Muscle of leg (tissue), 11 donors: Measurements from ENCODE around the gene NPC1. TPM values are rescaled to one million over a fixed set of nuclear protein-coding genes. Genes with fewer than 3 reads are reported as not detected.

Source experiments
- DNase-seq: peaks from one replicate; pipeline ENCODE4 v3.0.0; 2013
- H3K27ac ChIP-seq: one replicate; pipeline ENCODE4 v1.5.1; 2013; ENCODE audit warnings: mild to moderate bottlenecking, low read length, control low read depth
- H3K27me3 ChIP-seq: one replicate; pipeline ENCODE4 v1.6.1; 2013; ENCODE audit warnings: low read length; ENCODE audit not compliant: control insufficient read depth, insufficient read depth
- H3K36me3 ChIP-seq: one replicate; pipeline ENCODE4 v1.6.1; 2013; ENCODE audit warnings: low read length; ENCODE audit not compliant: control insufficient read depth, insufficient read depth
- H3K4me1 ChIP-seq: one replicate; pipeline ENCODE4 v1.6.1; 2013; ENCODE audit warnings: low read length; ENCODE audit not compliant: control insufficient read depth, insufficient read depth
- H3K4me3 ChIP-seq: one replicate; pipeline ENCODE4 v1.5.1; 2013; ENCODE audit warnings: low read length, control low read depth
- H3K9me3 ChIP-seq: replicated peaks from 2 replicates; pipeline ENCODE4 v1.6.1; 2013; ENCODE audit warnings: low read depth, low read length; ENCODE audit not compliant: control insufficient read depth
- WGBS: methylation state at CpG from one replicate; pipeline ENCODE4 v1.1.5; 2013; ENCODE audit warnings: missing lambda C conversion rate; ENCODE audit not compliant: insufficient coverage; 5-methylcytosine and 5-hydroxymethylcytosine counted together
- polyA plus RNA-seq, 8 donors: library from polyadenylated mRNA; unstranded; fragments of 120-200 nt; gene quantifications; one replicate each; pipeline versions ENCODE4 v1.2.1 to v1.2.3, GENCODE V29; 2013; ENCODE audit warnings: inconsistent platforms in 1 of 8, low replicate concordance in 1 of 8; ENCODE audit not compliant: insufficient read length in 8 of 8, insufficient read depth in 1 of 8
- total RNA-seq: library from RNA; stranded (reverse); fragments of 120-200 nt; gene quantifications from one replicate; pipeline ENCODE4 v1.2.4, GENCODE V29; 2013

NPC1 gene
- total and polyA plus RNA-seq, 9 donors: 17.9 to 29.2 (median 25.3) TPM

DNA sequence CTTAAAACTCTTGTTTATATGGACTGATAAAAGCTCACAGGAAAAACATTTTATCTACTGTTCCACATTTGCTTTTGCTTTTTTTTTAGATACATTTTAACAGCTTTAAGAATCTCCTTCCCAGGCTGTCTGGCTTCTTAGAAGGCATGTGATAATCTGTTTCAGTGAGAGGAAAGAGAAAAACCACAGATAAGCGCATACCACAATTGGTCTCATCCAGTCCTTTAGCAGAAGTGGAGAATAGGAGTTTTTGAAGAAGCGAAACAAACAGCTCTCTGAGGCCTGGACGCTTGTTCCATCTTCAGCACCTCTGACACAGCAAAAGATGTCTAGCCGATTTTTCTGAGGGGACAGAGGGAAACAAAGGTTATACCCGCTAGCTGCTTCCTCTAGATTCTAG lies 45.4 kb downstream of the NPC1 start:
- peak; percentile 70 for DNase-seq
- no CpG with 5 or more reads among the region's 5 CpGs for WGBS
- H3K36me3 ChIP-seq: peaks cover 84% of the 10 kb centered on the region
- no peak overlapping the region for H3K27ac ChIP-seq
- H3K27me3 ChIP-seq: no peaks in the 10 kb centered on the region
- no peak overlapping the region for H3K4me3 ChIP-seq
- no peaks in the 10 kb centered on the region for H3K9me3 ChIP-seq
- H3K4me1 ChIP-seq: peaks cover 39% of the 10 kb centered on the region

DNA sequence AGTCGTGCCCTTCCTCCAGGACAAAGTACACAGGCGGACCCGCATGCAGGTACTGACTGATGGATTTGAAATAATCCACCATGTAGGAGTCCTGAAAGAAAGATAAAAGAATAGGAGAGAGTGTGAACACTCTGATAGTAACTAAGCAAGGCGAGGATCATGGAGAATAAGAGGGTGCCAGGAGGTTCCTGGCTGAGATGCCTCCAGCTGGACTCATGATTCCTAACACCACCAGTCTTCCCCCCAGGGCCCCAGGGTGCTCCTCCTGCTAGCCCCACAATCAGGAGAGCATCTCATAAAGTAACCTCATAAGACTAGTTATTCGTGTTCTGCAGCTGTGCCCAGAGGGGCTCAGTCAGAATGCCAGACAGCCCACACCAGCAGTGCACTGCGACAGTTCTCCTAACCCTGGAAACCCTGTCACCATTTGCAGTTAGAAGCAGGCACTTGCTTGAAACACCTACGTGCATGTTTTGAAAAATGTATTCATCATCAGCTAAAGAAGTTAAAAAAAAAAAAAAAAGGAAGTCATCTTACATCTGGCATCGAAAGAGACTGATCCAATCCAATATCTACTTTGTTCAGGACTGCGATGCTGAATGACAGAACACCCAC lies 46.3 kb downstream of the NPC1 start:
- Histone ChIP-seq H3K4me1 (peaks cover 45% of the 10 kb centered on the region), H3K36me3 (peaks cover 85% of the 10 kb centered on the region), H3K27ac (no peak overlapping the region), H3K27me3 (no peaks in the 10 kb centered on the region), H3K4me3 (no peak overlapping the region), H3K9me3 (no peaks in the 10 kb centered on the region)
- WGBS: 92% methylated on average over 6 of the region's 9 CpGs
- DNase-seq: no peak

DNA sequence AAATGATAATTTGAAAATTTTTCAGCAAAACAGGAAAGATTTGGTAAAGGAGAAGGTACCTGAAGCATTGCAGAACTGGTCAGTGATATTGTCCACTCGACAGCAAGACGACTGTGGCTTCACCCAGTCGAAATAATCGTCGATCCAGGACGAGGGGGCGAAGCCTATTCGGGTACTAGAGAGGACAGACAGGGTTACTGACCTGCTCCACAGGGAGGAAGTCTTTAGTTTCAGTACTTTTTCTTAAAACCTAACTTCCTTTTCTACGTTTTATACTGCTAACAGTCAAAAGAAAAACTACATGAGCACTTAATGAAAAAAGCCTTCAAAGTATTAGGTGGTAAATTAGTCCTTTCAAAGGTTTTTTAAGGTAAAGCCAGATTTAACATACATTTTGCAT lies 47.0 kb downstream of the NPC1 start:
- Histone ChIP-seq H3K27ac (no peak overlapping the region), H3K4me3 (no peak overlapping the region), H3K27me3 (no peaks in the 10 kb centered on the region), H3K36me3 (peaks cover 89% of the 10 kb centered on the region), H3K9me3 (no peaks in the 10 kb centered on the region), H3K4me1 (peaks cover 45% of the 10 kb centered on the region)
- 78% methylated on average over 7 of the region's 9 CpGs for WGBS
- DNase-seq: no peak

DNA sequence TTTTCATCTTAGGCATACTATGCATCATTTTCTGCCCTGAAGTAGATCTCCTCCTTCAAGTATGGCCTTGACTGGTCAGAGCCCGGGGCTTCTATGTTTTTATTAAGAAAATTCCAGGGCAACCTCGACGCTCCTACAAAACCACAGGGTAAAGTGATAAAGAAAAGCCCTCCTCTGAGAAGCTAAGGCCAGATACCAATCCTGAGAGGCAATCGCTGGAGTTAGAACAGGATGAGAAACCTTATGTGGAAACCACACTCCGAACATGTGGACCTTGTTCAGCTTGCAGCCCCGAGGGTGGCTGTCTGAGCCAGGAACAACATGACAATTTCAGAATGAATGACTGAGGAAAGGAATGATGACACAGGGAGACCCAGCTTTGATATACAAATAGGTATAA lies 47.4 kb downstream of the NPC1 start:
- Histone ChIP-seq H3K4me3 (no peak overlapping the region), H3K4me1 (peaks cover 45% of the 10 kb centered on the region), H3K36me3 (peaks cover 89% of the 10 kb centered on the region), H3K27me3 (no peaks in the 10 kb centered on the region), H3K27ac (peak overlapping the region; percentile 66), H3K9me3 (no peaks in the 10 kb centered on the region)
- 82% methylated on average over 3 of the region's 6 CpGs for WGBS
- no peak for DNase-seq

DNA sequence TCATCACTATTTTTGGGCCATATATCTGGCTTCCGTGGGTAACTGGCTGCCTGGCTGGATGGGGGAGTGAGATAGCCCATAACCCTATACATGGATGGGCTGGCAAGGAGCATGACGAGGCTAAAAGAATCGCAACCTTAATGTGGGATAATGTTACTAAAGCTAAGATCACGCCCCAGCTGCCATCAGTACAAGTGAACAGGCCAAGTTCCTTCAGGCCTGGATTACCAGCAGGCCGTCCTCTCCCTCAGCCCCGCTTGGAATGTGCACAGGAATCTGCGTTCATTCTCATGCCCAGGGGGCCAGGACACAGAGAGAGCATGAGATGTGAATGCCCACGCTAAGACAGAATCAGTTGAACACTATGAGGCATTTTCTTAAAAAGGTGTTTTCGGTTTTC lies 48.3 kb downstream of the NPC1 start:
- DNase-seq: peak; percentile 48
- 92% methylated on average over 7 of the region's 9 CpGs for WGBS
- Histone ChIP-seq H3K4me1 (peaks cover 45% of the 10 kb centered on the region), H3K9me3 (no peaks in the 10 kb centered on the region), H3K27me3 (no peaks in the 10 kb centered on the region), H3K4me3 (no peak overlapping the region), H3K27ac (peak overlapping the region; percentile 66), H3K36me3 (peaks cover 87% of the 10 kb centered on the region)

DNA sequence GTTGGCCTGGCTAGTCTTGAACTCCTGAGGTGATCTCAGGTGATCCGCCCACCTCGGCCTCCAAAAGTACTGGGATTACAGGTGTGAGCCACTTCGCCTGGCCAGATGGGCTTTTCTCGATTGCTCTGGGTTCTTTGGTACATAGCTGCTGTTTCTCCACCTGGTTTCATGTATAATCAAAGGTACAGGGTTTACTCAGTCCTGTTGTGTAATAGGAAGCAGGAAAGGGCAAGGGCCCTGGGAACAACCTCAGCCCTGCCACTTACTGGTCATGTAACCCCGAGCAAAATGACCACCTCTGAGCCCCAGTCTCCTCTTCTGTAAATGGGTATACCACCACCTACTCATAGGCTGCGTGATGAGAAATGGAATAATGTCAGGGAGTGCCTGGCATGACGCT lies 49.0 kb downstream of the NPC1 start:
- Histone ChIP-seq H3K9me3 (no peaks in the 10 kb centered on the region), H3K4me1 (peaks cover 44% of the 10 kb centered on the region), H3K4me3 (no peak overlapping the region), H3K27ac (peak overlapping the region; percentile 6), H3K27me3 (no peaks in the 10 kb centered on the region), H3K36me3 (peaks cover 87% of the 10 kb centered on the region)
- WGBS: 95% methylated on average over 2 of the region's 7 CpGs
- DNase-seq: no peak

DNA sequence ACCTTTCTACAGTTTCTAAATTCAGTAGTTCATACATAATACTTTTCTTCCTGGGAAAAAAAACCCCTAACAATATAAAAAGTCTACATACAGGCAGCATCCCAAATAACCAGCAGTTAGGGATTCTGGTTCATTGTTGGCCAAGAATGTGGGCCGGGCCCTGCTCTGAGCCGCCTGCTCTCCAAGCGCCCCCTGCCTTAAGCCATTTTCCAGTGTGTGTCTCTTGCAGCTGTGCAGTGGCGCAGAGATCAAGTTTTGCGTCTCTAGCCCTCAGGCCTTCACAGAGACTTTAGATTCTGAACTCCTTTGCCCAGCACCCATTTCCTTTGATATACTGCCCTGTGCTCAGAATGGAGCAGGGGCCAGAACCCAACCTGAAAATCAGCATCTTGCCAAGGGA lies 50.1 kb downstream of the NPC1 start:
- Histone ChIP-seq H3K27ac (peak overlapping the region; percentile 49), H3K9me3 (no peaks in the 10 kb centered on the region), H3K36me3 (peaks cover 83% of the 10 kb centered on the region), H3K4me3 (no peak overlapping the region), H3K27me3 (no peaks in the 10 kb centered on the region), H3K4me1 (peaks cover 41% of the 10 kb centered on the region)
- DNase-seq: peak; percentile 61
- 54% methylated on average over 5 of the region's 5 CpGs for WGBS

DNA sequence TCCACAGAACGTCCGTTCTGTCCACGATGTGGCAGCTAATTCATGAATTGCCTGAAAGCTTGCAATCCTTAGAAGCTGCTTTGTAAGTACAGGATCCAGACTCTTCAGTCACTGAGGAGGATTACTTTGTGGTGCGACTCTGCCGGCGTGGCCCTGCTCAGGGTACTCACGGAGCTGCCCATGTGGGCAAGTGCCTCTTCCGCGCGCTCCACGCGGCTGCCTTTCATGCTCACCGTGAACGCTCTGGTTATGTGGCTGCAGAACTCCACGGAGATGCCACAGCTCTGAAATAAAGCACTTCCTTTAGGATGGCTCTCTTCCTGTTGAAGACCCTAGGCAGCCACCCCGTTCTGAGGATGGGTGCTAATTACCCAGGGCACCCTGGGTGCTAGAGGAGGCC lies 52.0 kb downstream of the NPC1 start:
- WGBS: 93% methylated on average over 16 of the region's 16 CpGs
- no peak overlapping the region for H3K27ac ChIP-seq

DNA sequence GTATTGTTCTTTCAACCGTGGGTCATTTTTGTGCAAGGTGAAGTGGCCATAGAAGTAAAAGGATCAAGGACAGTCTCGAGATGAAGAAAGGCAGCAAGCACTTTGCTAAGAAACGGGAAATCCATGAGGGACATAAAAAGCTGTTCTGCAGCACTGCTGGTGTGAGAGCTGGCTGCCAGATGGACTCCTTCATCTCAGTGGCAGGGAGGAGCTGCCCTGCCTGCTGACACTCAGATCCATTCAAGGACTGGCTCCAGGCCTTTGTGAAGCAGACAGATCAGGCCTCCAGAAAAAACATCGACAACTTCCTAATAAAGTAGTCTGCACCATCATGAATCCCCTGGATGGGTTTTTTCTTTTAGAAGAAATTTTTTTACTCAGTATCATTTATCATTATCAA lies 53.5 kb downstream of the NPC1 start:
- DNase-seq: no peak
- 50% methylated on average over 3 of the region's 4 CpGs for WGBS
- H3K27ac ChIP-seq: no peak overlapping the region
- H3K27me3 ChIP-seq: no peaks in the 10 kb centered on the region
- peaks cover 23% of the 10 kb centered on the region for H3K4me1 ChIP-seq
- H3K36me3 ChIP-seq: peaks cover 76% of the 10 kb centered on the region
- no peaks in the 10 kb centered on the region for H3K9me3 ChIP-seq
- no peak overlapping the region for H3K4me3 ChIP-seq

More for the DNA sequence above, 52.0 kb downstream of the NPC1 start:
- Histone ChIP-seq H3K36me3 (peaks cover 80% of the 10 kb centered on the region), H3K4me1 (peaks cover 32% of the 10 kb centered on the region), H3K27me3 (no peaks in the 10 kb centered on the region), H3K9me3 (no peaks in the 10 kb centered on the region), H3K4me3 (no peak overlapping the region)
- DNase-seq: no peak

DNA sequence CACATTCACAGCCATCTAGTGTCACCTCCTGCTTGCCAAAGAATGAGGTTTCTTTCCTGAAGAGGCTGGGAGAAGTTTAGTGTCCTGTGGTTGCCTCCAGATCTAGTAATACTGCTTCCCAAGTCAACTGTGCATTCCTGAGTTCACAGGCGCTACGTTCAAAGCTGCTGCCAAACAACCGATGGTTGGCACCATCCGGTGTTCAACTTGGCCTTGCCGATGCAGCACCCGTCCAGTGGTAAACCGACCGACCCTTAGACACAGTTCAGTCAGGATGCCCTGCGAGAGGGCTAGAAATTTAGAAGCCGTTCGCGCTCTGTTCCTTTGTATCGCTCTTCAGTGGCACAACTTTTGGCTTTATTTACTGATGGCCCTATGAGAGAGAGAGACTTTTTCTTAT lies 54.4 kb downstream of the NPC1 start:
- no peak for DNase-seq
- Histone ChIP-seq H3K9me3 (no peaks in the 10 kb centered on the region), H3K36me3 (peaks cover 78% of the 10 kb centered on the region), H3K27ac (no peak overlapping the region), H3K4me1 (peaks cover 15% of the 10 kb centered on the region), H3K27me3 (no peaks in the 10 kb centered on the region), H3K4me3 (no peak overlapping the region)
- WGBS: 91% methylated on average over 13 of the region's 13 CpGs

DNA sequence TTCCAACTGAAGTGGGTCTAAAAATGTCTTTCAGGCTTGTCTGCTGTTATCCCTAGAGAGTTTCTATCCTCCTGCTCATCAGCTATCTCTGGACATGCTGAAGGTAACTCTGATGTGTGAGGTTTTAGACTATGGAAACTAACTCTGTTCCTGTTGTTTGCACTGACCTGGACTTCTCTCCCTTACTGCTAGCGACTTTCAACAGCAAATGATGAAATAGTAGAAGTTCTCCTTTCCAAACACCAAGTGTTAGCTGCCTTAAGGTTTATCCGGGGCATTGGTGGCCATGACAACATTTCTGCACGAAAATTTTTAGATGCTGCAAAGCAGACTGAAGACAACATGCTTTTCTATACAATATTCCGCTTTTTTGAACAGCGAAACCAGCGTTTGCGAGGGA lies 56.1 kb downstream of the NPC1 start:
- H3K4me3 ChIP-seq: no peak overlapping the region
- no peaks in the 10 kb centered on the region for H3K9me3 ChIP-seq
- peaks cover 78% of the 10 kb centered on the region for H3K36me3 ChIP-seq
- H3K27me3 ChIP-seq: no peaks in the 10 kb centered on the region
- WGBS: 80% methylated on average over 4 of the region's 7 CpGs
- H3K27ac ChIP-seq: no peak overlapping the region
- H3K4me1 ChIP-seq: no peaks in the 10 kb centered on the region
- DNase-seq: no peak
